Esophagus muscularis mucosa (tissue), 4 donors: ENCODE measurements around the gene PPIL1. TPM values are rescaled to one million over a fixed set of nuclear protein-coding genes. Genes with fewer than 3 reads are reported as not detected.
A peak's percentile ranks its signal among the peaks of the same experiment; 100 is the strongest.

Source experiments
- DNase-seq: peaks from one replicate; pipeline ENCODE4 v3.0.0-alpha.2; 2017; ENCODE audit errors: extremely low spot score
- H3K27ac ChIP-seq, 4 donors: fragments of 200-600 bp; sonication (generic); replicated peaks in 1 of 4; 1 replicate in 3 of 4; 2 replicates in 1 of 4; pipeline ENCODE4 v1.5.1; 2016 to 2019; ENCODE audit warnings: mild to moderate bottlenecking in 1 of 4
- H3K27me3 ChIP-seq, 4 donors: fragments of 200-600 bp; sonication (generic); one replicate each; pipeline versions ENCODE4 v1.5.1 to v1.6.0; 2016 to 2019
- H3K36me3 ChIP-seq, 4 donors: fragments of 200-600 bp; sonication (generic); one replicate each; pipeline ENCODE4 v1.5.1; 2016 to 2019
- H3K4me1 ChIP-seq, 4 donors: fragments of 200-600 bp; sonication (generic); one replicate each; pipeline ENCODE4 v1.5.1; 2016 to 2019
- H3K4me3 ChIP-seq, 4 donors: fragments of 200-600 bp; sonication (generic); 1 replicate in 2 of 4; 2 replicates in 2 of 4; pipeline ENCODE4 v1.5.1; 2016 to 2019; ENCODE audit warnings: mild to moderate bottlenecking in 4 of 4, moderate library complexity in 1 of 4
- H3K9me3 ChIP-seq, 4 donors: fragments of 200-600 bp; sonication (generic); 1 replicate in 3 of 4; 2 replicates in 1 of 4; pipeline ENCODE4 v1.5.1; 2016 to 2019
- EP300 ChIP-seq: sonication (generic); formaldehyde crosslinking; IDR thresholded peaks from one replicate; pipeline ENCODE4 v1.6.1; 2017; ENCODE audit warnings: antibody characterized with exemption
- POLR2A ChIP-seq: fragments of 450-650 bp; IDR thresholded peaks from one replicate; pipeline ENCODE4 v1.6.1; 2017; ENCODE audit warnings: antibody characterized with exemption, moderate library complexity, mild to moderate bottlenecking, low read depth
- POLR2AphosphoS5 ChIP-seq, 2 donors: sonication (generic); formaldehyde crosslinking; IDR thresholded peaks; one replicate each; pipeline ENCODE4 v1.6.1; 2017; ENCODE audit warnings: antibody characterized with exemption in 2 of 2
- WGBS: methylation state at CpG from one replicate; pipeline ENCODE4 v1.1.5; 2018; 5-methylcytosine and 5-hydroxymethylcytosine counted together
- intact Hi-C: fragments of 100-400 bp; cut with DNase I; formaldehyde crosslinking; loops from one replicate; pipeline ENCODE4 v1.15.1; 2023
- total RNA-seq, 4 donors: library from RNA; depleted of rRNA; stranded (reverse); fragments of >200 nt; gene quantifications; one replicate each; pipeline versions ENCODE4 v1.1.0 to v1.2.1, GENCODE V29; 2016
- TF ChIP-seq, protein P1 (sequence below), 3 experiments: fragments of 200-600 bp in 2 of 3; fragments of 450-650 bp in 1 of 3; sonication (generic) in 2 of 3; IDR thresholded peaks; one replicate each; pipeline ENCODE4 v1.5.1; 2017 to 2019; ENCODE audit warnings: antibody characterized with exemption in 3 of 3, mild to moderate bottlenecking in 2 of 3, moderate library complexity in 1 of 3

PPIL1 gene
- 10 to 100 TPM; 17.6 to 30.3 (median 25.4) TPM for total RNA-seq

- Histone ChIP-seq H3K36me3 (peaks cover 0 to 14% (median 5%) of the 10 kb centered on the region in 4 donors), H3K9me3 (no peaks in the 10 kb centered on the region), H3K27ac (peak within 1 kb of the TSS; percentile 84 to 92 (median 88)), H3K4me1 (peaks cover 16 to 20% (median 16%) of the 10 kb centered on the region in 4 donors), H3K27me3 (peaks cover 0 to 7% (median 0%) of the 10 kb centered on the region in 4 donors), H3K4me3 (peak within 1 kb of the TSS; percentile 90 to 98 (median 92))
- DNase-seq = peak; percentile 96
- 0% methylated on average over 37 of the region's 54 CpGs for WGBS
- TF ChIP-seq POLR2AphosphoS5 (IDR thresholded peaks at IDR 0.05) = peak; percentile 63 to 77
- TF ChIP-seq POLR2A = no peak
- intact Hi-C loops = no loop called here
Observed at GRCh38 chr6:36874443-36875249, at the start of gene PPIL1. Gene PPIL1 (minus strand): TSS chr6:36874803. CDS start chr6:36874772, 31 bp downstream.

- DNase-seq = no peak
- WGBS = 83% methylated on average over 4 of the region's 4 CpGs
- no peaks in the 10 kb centered on the region for H3K9me3 ChIP-seq
- H3K36me3 ChIP-seq = peaks cover 32 to 66% (median 58%) of the 10 kb centered on the region in 4 donors
- intact Hi-C loops = no loop called here
- H3K4me1 ChIP-seq = peaks cover 29 to 45% (median 32%) of the 10 kb centered on the region in 4 donors
- H3K4me3 ChIP-seq = no peak overlapping the region
- no peak for TF ChIP-seq EP300
- TF ChIP-seq, protein P1, sequence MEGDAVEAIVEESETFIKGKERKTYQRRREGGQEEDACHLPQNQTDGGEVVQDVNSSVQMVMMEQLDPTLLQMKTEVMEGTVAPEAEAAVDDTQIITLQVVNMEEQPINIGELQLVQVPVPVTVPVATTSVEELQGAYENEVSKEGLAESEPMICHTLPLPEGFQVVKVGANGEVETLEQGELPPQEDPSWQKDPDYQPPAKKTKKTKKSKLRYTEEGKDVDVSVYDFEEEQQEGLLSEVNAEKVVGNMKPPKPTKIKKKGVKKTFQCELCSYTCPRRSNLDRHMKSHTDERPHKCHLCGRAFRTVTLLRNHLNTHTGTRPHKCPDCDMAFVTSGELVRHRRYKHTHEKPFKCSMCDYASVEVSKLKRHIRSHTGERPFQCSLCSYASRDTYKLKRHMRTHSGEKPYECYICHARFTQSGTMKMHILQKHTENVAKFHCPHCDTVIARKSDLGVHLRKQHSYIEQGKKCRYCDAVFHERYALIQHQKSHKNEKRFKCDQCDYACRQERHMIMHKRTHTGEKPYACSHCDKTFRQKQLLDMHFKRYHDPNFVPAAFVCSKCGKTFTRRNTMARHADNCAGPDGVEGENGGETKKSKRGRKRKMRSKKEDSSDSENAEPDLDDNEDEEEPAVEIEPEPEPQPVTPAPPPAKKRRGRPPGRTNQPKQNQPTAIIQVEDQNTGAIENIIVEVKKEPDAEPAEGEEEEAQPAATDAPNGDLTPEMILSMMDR (IDR thresholded peaks at IDR 0.05) = no peak
- H3K27ac ChIP-seq = no peak overlapping the region
- H3K27me3 ChIP-seq = no peaks in the 10 kb centered on the region
Observed at GRCh38 chr6:36924131-36924530, 49.5 kb upstream of the PPIL1 start.

DNA sequence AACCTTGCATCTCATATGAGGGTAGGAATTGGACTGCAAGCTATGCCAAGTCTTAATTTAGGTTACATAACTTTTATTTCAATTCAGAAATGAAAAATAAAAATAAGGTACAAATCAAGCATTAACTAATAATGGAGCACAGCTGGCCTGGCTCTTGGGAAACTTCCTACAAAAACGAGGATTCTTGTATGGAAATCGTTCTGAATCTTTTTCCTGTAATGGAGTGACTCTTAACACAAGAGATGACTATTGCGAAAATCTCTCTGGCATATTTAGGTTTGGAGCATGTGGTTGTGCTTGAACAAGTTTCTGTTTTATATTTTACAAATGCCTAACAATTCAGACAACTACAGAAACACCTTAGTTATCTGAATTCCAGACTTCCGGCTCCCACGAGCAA, 45.9 kb upstream of the PPIL1 start:
- H3K4me3 ChIP-seq = no peak overlapping the region
- H3K27me3 ChIP-seq = no peaks in the 10 kb centered on the region
- peaks cover 32 to 48% (median 36%) of the 10 kb centered on the region in 4 donors for H3K4me1 ChIP-seq
- peak overlapping the region; percentile 25 to 75 (median 33) for H3K27ac ChIP-seq
- intact Hi-C loops = no loop called here
- 75% methylated on average over 5 of the region's 5 CpGs for WGBS
- peaks cover 44 to 97% (median 85%) of the 10 kb centered on the region in 4 donors for H3K36me3 ChIP-seq
- H3K9me3 ChIP-seq = no peaks in the 10 kb centered on the region
- TF ChIP-seq POLR2A = no peak
- TF ChIP-seq, protein P1 (IDR thresholded peaks at IDR 0.05) = no peak
- no peak for TF ChIP-seq POLR2AphosphoS5 (IDR thresholded peaks at IDR 0.05)
- no peak for DNase-seq

DNA sequence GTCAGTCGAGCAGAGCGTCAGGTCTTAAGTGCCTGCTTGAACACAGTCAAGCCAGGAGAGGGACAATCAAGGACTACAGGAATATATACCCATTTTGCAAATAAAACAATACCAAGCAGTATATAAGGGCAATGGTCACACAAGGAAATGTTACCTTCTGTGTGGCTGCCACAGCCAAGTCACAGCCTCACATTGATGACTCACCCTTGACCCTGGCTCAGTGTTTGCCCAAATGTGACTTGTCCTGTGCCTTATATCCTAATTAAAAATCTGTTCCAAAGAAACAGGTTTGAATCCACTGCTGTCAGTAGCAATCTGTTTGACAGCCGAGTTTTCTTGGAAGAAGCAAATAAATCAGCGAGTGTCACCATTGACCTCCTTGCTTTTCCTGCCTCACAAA, 45.4 kb upstream of the PPIL1 start:
- no peaks in the 10 kb centered on the region for H3K9me3 ChIP-seq
- intact Hi-C loops = no loop called here

DNA sequence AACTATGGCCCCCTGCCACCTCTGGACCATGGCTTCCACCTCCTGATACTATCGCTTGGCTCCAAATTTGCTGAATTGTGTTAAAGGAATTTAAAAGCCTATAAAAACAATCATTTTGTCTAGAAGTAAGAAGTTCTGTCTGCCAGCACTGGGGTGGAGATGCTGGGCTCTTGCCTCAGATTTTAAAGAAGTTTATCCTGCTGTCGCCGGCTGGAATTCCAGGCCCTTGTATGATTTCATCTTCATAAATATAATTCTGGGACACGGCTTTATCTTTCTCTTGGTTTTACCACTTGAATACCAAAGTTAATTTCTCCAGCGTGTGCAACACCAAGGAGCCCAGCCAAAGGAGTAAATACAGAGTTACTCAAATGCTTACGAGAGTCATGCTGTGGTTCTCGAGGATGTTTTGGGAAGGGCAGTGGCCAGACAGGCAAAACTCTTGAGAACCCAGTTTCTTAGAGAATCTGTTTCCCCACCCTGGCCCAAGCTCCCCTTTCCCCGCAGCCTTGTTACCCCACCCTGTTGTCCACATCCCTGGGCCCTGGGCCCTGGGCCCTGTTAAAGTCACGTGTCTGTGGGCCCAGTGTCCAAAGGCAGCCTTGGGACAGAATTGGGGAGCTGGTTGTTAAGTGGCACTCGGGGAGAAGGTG, 43.1 kb upstream of the PPIL1 start:
- 50% methylated on average over 10 of the region's 10 CpGs for WGBS
- Histone ChIP-seq H3K4me1 (peaks cover 32 to 48% (median 39%) of the 10 kb centered on the region in 4 donors), H3K9me3 (no peaks in the 10 kb centered on the region), H3K27me3 (no peaks in the 10 kb centered on the region), H3K4me3 (no peak overlapping the region), H3K36me3 (peaks cover 44 to 97% (median 84%) of the 10 kb centered on the region in 4 donors), H3K27ac (peak overlapping the region; percentile 71 to 79 (median 74))
- intact Hi-C loops = no loop called here
- TF ChIP-seq POLR2A = no peak
- peak; percentile 12 to 34 for TF ChIP-seq POLR2AphosphoS5 (IDR thresholded peaks at IDR 0.05)
- TF ChIP-seq EP300 = no peak
- TF ChIP-seq, protein P1 (IDR thresholded peaks at IDR 0.05) = no peak
- no peak for DNase-seq

More for the DNA sequence above, 45.4 kb upstream of the PPIL1 start:
- no peak overlapping the region for H3K4me3 ChIP-seq
- H3K4me1 ChIP-seq = peaks cover 32 to 48% (median 36%) of the 10 kb centered on the region in 4 donors
- H3K36me3 ChIP-seq = peaks cover 44 to 97% (median 85%) of the 10 kb centered on the region in 4 donors
- H3K27ac ChIP-seq = peak overlapping the region in 3 of 4 donors; percentile 15 to 75 (median 25)
- DNase-seq = no peak
- WGBS = 92% methylated on average over 4 of the region's 4 CpGs
- no peaks in the 10 kb centered on the region for H3K27me3 ChIP-seq
- no peak for TF ChIP-seq EP300
- no peak for TF ChIP-seq POLR2AphosphoS5 (IDR thresholded peaks at IDR 0.05)
